IMR-90 (cell line): ENCODE measurements around the gene GRIK3. TPM values are rescaled to one million over a fixed set of nuclear protein-coding genes. Genes with fewer than 3 reads are reported as not detected.

ENCODE experiments used
- ATAC-seq: fragments of 200-7000 bp; cut with Tn5 transposase; 2 replicates; pipeline ENCODE4 v1.9.1; 2020; ENCODE audit warnings: low read depth, mild to moderate bottlenecking, moderate library complexity
- BruUV-seq: library from RNA; stranded (reverse); fragments of 400-500 nt; replicated peaks from 2 replicates; lab custom pipeline; 2021; lab: Mats Ljungman, UMichigan
- CTCF ChIA-PET: fragments of 300-600 bp; formaldehyde crosslinking; extraction: SDS; loops from one replicate; lab custom pipeline; 2021; ENCODE audit warnings: antibody characterized with exemption; lab: Yijun Ruan, JAX
- POLR2A ChIA-PET: fragments of 300-600 bp; sonication (Branson Sonifier 250); formaldehyde crosslinking; loops from one replicate; lab custom pipeline; 2022; ENCODE audit warnings: antibody characterized with exemption; ENCODE audit not compliant: unreplicated experiment; lab: Charles Lee
- DNase-seq: peaks from one replicate; pipeline ENCODE4 v3.0.0; 2013
- H2AFZ ChIP-seq: replicated peaks from 2 replicates; pipeline ENCODE3; 2013; ENCODE audit warnings: low read length, mild to moderate bottlenecking; ENCODE audit not compliant: poor library complexity
- H2AK5ac ChIP-seq: 2 replicates; pipeline ENCODE4 v1.6.1; 2013; ENCODE audit warnings: low read depth, low read length, inconsistent platforms
- H2AK9ac ChIP-seq: replicated peaks from 2 replicates; pipeline ENCODE3; 2013; ENCODE audit warnings: mild to moderate bottlenecking, low read depth, low read length, moderate library complexity; ENCODE audit not compliant: poor library complexity
- H2BK120ac ChIP-seq: 2 replicates; pipeline ENCODE4 v1.6.1; 2013; ENCODE audit warnings: low read depth, low read length, inconsistent platforms
- H2BK15ac ChIP-seq: 3 replicates; pipeline ENCODE4 v1.6.1; 2013; ENCODE audit warnings: low read depth, low read length, inconsistent platforms
- H2BK20ac ChIP-seq: 2 replicates; pipeline ENCODE4 v1.6.1; 2013; ENCODE audit warnings: low read depth, mild to moderate bottlenecking, inconsistent platforms, low read length, moderate library complexity
- H2BK5ac ChIP-seq: 2 replicates; pipeline ENCODE4 v1.6.1; 2013; ENCODE audit warnings: mild to moderate bottlenecking, low read depth, low read length, inconsistent platforms; ENCODE audit not compliant: poor library complexity, severe bottlenecking
- H3K14ac ChIP-seq: replicated peaks from 2 replicates; pipeline ENCODE4 v1.6.1; 2013; ENCODE audit warnings: low read depth, low read length, inconsistent platforms
- H3K18ac ChIP-seq: 2 replicates; pipeline ENCODE4 v1.6.1; 2013; ENCODE audit warnings: low read depth, low read length, control low read depth
- H3K23ac ChIP-seq: 2 replicates; pipeline ENCODE4 v1.6.1; 2013; ENCODE audit warnings: low read depth, low read length, inconsistent platforms
- H3K27ac ChIP-seq: 2 replicates; pipeline ENCODE4 v1.5.1; 2013; ENCODE audit warnings: mild to moderate bottlenecking, control low read depth, low read length; ENCODE audit not compliant: insufficient read depth
- H3K27me3 ChIP-seq: 2 replicates; pipeline ENCODE4 v1.6.1; 2013; ENCODE audit warnings: low read length; ENCODE audit not compliant: control insufficient read depth, insufficient read depth
- H3K36me3 ChIP-seq: 2 replicates; pipeline ENCODE4 v1.6.1; 2013; ENCODE audit warnings: low read length, mixed read lengths; ENCODE audit not compliant: control insufficient read depth, insufficient read depth
- H3K4ac ChIP-seq: 2 replicates; pipeline ENCODE4 v1.6.1; 2013; ENCODE audit warnings: low read depth, low read length, inconsistent platforms
- H3K4me1 ChIP-seq: 2 replicates; pipeline ENCODE4 v1.6.1; 2013; ENCODE audit warnings: low read length, mixed read lengths; ENCODE audit not compliant: control insufficient read depth, insufficient read depth
- H3K4me2 ChIP-seq: 2 replicates; pipeline ENCODE4 v1.6.1; 2013; ENCODE audit warnings: low read depth, mild to moderate bottlenecking, control low read depth, low read length, moderate library complexity
- H3K4me3 ChIP-seq: 2 replicates; pipeline ENCODE4 v1.5.1; 2013; ENCODE audit warnings: low read depth, mild to moderate bottlenecking, control low read depth, low read length, moderate library complexity; ENCODE audit not compliant: insufficient read depth
- H3K56ac ChIP-seq: 2 replicates; pipeline ENCODE4 v1.6.1; 2013; ENCODE audit warnings: low read length, inconsistent platforms; ENCODE audit not compliant: insufficient read depth; ENCODE audit errors: extremely low read depth
- H3K79me1 ChIP-seq, 2 experiments: 2 replicates each; pipeline ENCODE4 v1.6.1; 2013; ENCODE audit warnings: low read length in 2 of 2, inconsistent platforms in 1 of 2, low read depth in 1 of 2
- H3K9ac ChIP-seq: 2 replicates; pipeline ENCODE4 v1.6.1; 2013; ENCODE audit warnings: low read depth, low read length, control low read depth
- H3K9me1 ChIP-seq: 2 replicates; pipeline ENCODE4 v1.6.1; 2013; ENCODE audit warnings: low read length, inconsistent platforms; ENCODE audit not compliant: insufficient read depth
- H3K9me3 ChIP-seq: 2 replicates; pipeline ENCODE4 v1.6.1; 2013; ENCODE audit warnings: low read length; ENCODE audit not compliant: control insufficient read depth, insufficient read depth
- H4K20me1 ChIP-seq: 2 replicates; pipeline ENCODE4 v1.6.1; 2013; ENCODE audit warnings: low read length, inconsistent platforms; ENCODE audit not compliant: insufficient read depth
- H4K5ac ChIP-seq: 2 replicates; pipeline ENCODE4 v1.6.1; 2013; ENCODE audit warnings: mild to moderate bottlenecking, low read depth, low read length, control low read depth
- H4K8ac ChIP-seq, 2 experiments: 2 replicates each; pipeline ENCODE4 v1.6.1; 2013; ENCODE audit warnings: low read depth in 2 of 2, low read length in 2 of 2, control low read depth in 1 of 2, inconsistent platforms in 1 of 2
- H4K91ac ChIP-seq: 2 replicates; pipeline ENCODE4 v1.6.1; 2013; ENCODE audit warnings: low read depth, low read length, inconsistent platforms; ENCODE audit not compliant: insufficient read depth
- BHLHE40 ChIP-seq: fragments of 150-350 bp; IDR thresholded peaks from 2 replicates; pipeline ENCODE4 v1.6.1; 2016; ENCODE audit warnings: mild to moderate bottlenecking, low read depth, low read length
- CEBPB ChIP-seq: IDR thresholded peaks from 2 replicates; pipeline ENCODE4 v1.6.1; 2012; ENCODE audit warnings: low read depth, low read length, improper control_type of control experiment
- CHD1 ChIP-seq: IDR thresholded peaks from 2 replicates; pipeline ENCODE4 v1.6.1; 2012; ENCODE audit warnings: low read depth, low read length, improper control_type of control experiment
- FOS ChIP-seq: fragments of 150-350 bp; IDR thresholded peaks from 2 replicates; pipeline ENCODE4 v1.6.1; 2016; ENCODE audit warnings: low read depth, low read length
- MAFK ChIP-seq: IDR thresholded peaks from 2 replicates; pipeline ENCODE4 v1.6.1; 2012; ENCODE audit warnings: low read depth, low read length, improper control_type of control experiment
- MAZ ChIP-seq: IDR thresholded peaks from 2 replicates; pipeline ENCODE4 v1.6.1; 2012; ENCODE audit warnings: low read depth, mild to moderate bottlenecking, low read length, improper control_type of control experiment, moderate library complexity, borderline replicate concordance
- NFE2L2 ChIP-seq: fragments of 150-350 bp; IDR thresholded peaks from 2 replicates; pipeline ENCODE4 v1.6.1; 2016; ENCODE audit warnings: low read depth, mild to moderate bottlenecking, low read length
- POLR2A ChIP-seq: IDR thresholded peaks from 2 replicates; pipeline ENCODE4 v1.6.1; 2012; ENCODE audit warnings: mild to moderate bottlenecking, low read depth, low read length
- RAD21 ChIP-seq: IDR thresholded peaks from 2 replicates; pipeline ENCODE4 v1.6.1; 2012; ENCODE audit warnings: low read length, improper control_type of control experiment
- RCOR1 ChIP-seq: IDR thresholded peaks from 2 replicates; pipeline ENCODE4 v1.6.1; 2012; ENCODE audit warnings: mild to moderate bottlenecking, low read length, improper control_type of control experiment; ENCODE audit not compliant: insufficient replicate concordance
- RFX5 ChIP-seq: IDR thresholded peaks from 2 replicates; pipeline ENCODE4 v1.8.0; 2012; ENCODE audit warnings: low read depth, mild to moderate bottlenecking, low read length, moderate library complexity
- WGBS, 2 experiments: methylation state at CpG; one replicate each; pipeline versions ENCODE4 v1.1.5 to v1.1.7; 2013; ENCODE audit warnings: missing lambda C conversion rate in 2 of 2; ENCODE audit not compliant: insufficient read length in 1 of 2; ENCODE audit errors: extremely low coverage in 2 of 2; 5-methylcytosine and 5-hydroxymethylcytosine counted together
- dilution Hi-C: fragments of 300-500 bp; cut with HindIII; formaldehyde crosslinking; loops from one replicate; pipeline ENCODE4 v1.14.3; 2018; ENCODE audit warnings: low sequenced_read_pairs; ENCODE audit not compliant: unreplicated experiment
- in situ Hi-C: fragments of 300-500 bp; cut with MboI; formaldehyde crosslinking; loops from 3 replicates; pipeline ENCODE4 v1.14.3; 2019; ENCODE audit warnings: low sequenced_read_pairs, inconsistent platforms, mixed read lengths
- intact Hi-C: fragments of 100-400 bp; cut with micrococcal nuclease; formaldehyde crosslinking; loops from 2 replicates; pipeline ENCODE4 v1.10.0; 2022
- polyA plus RNA-seq, 3 experiments: library from polyadenylated mRNA; depleted of rRNA; stranded (reverse); fragments of >200 nt; gene quantifications; 2 replicates each; pipeline ENCODE4 v1.2.3, GENCODE V29; 2012; ENCODE audit warnings: low replicate concordance in 1 of 3
- total RNA-seq: library from RNA; depleted of rRNA; stranded (reverse); fragments of >200 nt; gene quantifications from 2 replicates; pipeline ENCODE4 v1.2.3, GENCODE V29; 2012
- TF ChIP-seq, protein P1 (sequence below): fragments of 150-350 bp; IDR thresholded peaks from 2 replicates; pipeline ENCODE4 v1.6.1; 2017; ENCODE audit warnings: mild to moderate bottlenecking, antibody characterized with exemption, low read length, low read depth
- TF ChIP-seq, protein P2 (sequence below): conservative IDR thresholded peaks from 2 replicates; pipeline ENCODE4 v1.5.1; 2012; ENCODE audit warnings: mild to moderate bottlenecking, low read depth, low read length, improper control_type of control experiment

The GRIK3 gene
- total and polyA plus RNA-seq, 2 of the 4 experiments (the other 2 are of a cell fraction), result not detected

DNA sequence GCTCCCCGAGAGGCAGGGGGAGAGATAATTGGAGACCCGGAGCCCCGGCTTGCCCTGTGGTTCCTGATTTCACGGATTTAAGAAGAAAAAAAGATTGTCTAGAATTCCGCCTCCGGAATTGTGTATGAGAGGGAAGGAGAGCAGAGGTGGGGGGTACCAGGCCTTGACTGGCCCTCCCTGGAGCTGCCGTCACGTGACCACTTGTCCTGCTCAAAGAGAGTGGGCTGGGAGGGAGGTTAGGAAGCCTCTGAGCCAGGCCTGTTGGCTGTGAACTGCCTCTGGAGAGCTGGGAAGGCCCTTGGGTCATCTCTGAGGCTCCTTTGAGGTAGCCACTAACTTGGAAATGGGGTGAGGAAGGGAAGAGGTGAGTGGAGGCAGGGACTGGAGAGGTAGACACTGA, 106.5 kb downstream of the GRIK3 start:
- no TSS peak for BruUV-seq

More for the DNA sequence above, 106.5 kb downstream of the GRIK3 start:
- no peak overlapping the region for H3K27ac ChIP-seq
- H3K9me3 ChIP-seq, result no peaks in the 10 kb centered on the region
- no peak overlapping the region for H3K23ac ChIP-seq
- H3K9ac ChIP-seq, result no peak overlapping the region
- H2BK120ac ChIP-seq, result no peak overlapping the region
- in situ Hi-C loops, result no loop called here
- no peak overlapping the region for H3K4me3 ChIP-seq
- ChIA-PET POLR2A (no interaction called here), CTCF (no interaction called here)
- H2AK5ac ChIP-seq, result no peak overlapping the region
- H3K56ac ChIP-seq, result no peak overlapping the region
- no peak overlapping the region for H4K8ac ChIP-seq
- no peak overlapping the region for H2AFZ ChIP-seq
- H4K20me1 ChIP-seq, result no peaks in the 10 kb centered on the region
- H3K4ac ChIP-seq, result no peak overlapping the region
- no peaks in the 10 kb centered on the region for H3K9me1 ChIP-seq
- H4K5ac ChIP-seq, result no peak overlapping the region
- no peak overlapping the region for H3K14ac ChIP-seq
- H3K4me1 ChIP-seq, result no peaks in the 10 kb centered on the region
- no peak for TF ChIP-seq NFE2L2
- TF ChIP-seq, protein P1, sequence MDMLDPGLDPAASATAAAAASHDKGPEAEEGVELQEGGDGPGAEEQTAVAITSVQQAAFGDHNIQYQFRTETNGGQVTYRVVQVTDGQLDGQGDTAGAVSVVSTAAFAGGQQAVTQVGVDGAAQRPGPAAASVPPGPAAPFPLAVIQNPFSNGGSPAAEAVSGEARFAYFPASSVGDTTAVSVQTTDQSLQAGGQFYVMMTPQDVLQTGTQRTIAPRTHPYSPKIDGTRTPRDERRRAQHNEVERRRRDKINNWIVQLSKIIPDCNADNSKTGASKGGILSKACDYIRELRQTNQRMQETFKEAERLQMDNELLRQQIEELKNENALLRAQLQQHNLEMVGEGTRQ, result no peak
- TF ChIP-seq CHD1, result no peak
- no peak for TF ChIP-seq RAD21
- TF ChIP-seq RCOR1, result no peak
- TF ChIP-seq FOS, result no peak
- no peak for TF ChIP-seq BHLHE40
- no peak for TF ChIP-seq MAFK
- no peak for TF ChIP-seq MAZ
- TF ChIP-seq RFX5, result no peak
- TF ChIP-seq POLR2A, result no peak
- no peak for TF ChIP-seq CEBPB
- TF ChIP-seq, protein P2, sequence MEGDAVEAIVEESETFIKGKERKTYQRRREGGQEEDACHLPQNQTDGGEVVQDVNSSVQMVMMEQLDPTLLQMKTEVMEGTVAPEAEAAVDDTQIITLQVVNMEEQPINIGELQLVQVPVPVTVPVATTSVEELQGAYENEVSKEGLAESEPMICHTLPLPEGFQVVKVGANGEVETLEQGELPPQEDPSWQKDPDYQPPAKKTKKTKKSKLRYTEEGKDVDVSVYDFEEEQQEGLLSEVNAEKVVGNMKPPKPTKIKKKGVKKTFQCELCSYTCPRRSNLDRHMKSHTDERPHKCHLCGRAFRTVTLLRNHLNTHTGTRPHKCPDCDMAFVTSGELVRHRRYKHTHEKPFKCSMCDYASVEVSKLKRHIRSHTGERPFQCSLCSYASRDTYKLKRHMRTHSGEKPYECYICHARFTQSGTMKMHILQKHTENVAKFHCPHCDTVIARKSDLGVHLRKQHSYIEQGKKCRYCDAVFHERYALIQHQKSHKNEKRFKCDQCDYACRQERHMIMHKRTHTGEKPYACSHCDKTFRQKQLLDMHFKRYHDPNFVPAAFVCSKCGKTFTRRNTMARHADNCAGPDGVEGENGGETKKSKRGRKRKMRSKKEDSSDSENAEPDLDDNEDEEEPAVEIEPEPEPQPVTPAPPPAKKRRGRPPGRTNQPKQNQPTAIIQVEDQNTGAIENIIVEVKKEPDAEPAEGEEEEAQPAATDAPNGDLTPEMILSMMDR, result no peak
- H3K27me3 ChIP-seq, result no peaks in the 10 kb centered on the region
- H4K91ac ChIP-seq, result no peak overlapping the region
- H2BK5ac ChIP-seq, result no peak overlapping the region
- DNase-seq (no peak), ATAC-seq (no peak)
- dilution Hi-C loops, result no loop called here
- H3K18ac ChIP-seq, result no peak overlapping the region
- intact Hi-C loops, result no loop called here
- H3K79me1 ChIP-seq, result no peaks in the 10 kb centered on the region
- H2BK20ac ChIP-seq, result no peak overlapping the region
- H3K4me2 ChIP-seq, result no peak overlapping the region
- H2AK9ac ChIP-seq, result no peak overlapping the region
- no peak overlapping the region for H2BK15ac ChIP-seq
- WGBS, 2 experiments, result 78% methylated on average over 3 of the region's 8 CpGs; no CpG with 5 or more reads in 1 of the 2 experiments
- H3K36me3 ChIP-seq, result no peaks in the 10 kb centered on the region
